GM18519 (cell line): ENCODE results near the gene KNCN.

Experiments
- ATAC-seq: cut with Tn5 transposase; IDR thresholded peaks from one replicate; pipeline ENCODE4 v1.9.1; 2021; ENCODE audit warnings: mild to moderate bottlenecking, moderate library complexity; ENCODE audit not compliant: unreplicated experiment, low FRiP score

The KNCN gene

GRCh38 chr1:46551597-46552095, at the start of gene KNCN:
Gene KNCN (minus strand): TSS chr1:46551647. CDS start chr1:46551215, 432 bp downstream.
- no peak for ATAC-seq

- no peak for ATAC-seq
Observed at GRCh38 chr1:46599059-46599970, 47.9 kb upstream of the KNCN start.

- ATAC-seq, result no peak
Observed at GRCh38 chr1:46596846-46597245, 45.4 kb upstream of the KNCN start.

- no peak for ATAC-seq
Observed at GRCh38 chr1:46596036-46596435, 44.6 kb upstream of the KNCN start.

DNA sequence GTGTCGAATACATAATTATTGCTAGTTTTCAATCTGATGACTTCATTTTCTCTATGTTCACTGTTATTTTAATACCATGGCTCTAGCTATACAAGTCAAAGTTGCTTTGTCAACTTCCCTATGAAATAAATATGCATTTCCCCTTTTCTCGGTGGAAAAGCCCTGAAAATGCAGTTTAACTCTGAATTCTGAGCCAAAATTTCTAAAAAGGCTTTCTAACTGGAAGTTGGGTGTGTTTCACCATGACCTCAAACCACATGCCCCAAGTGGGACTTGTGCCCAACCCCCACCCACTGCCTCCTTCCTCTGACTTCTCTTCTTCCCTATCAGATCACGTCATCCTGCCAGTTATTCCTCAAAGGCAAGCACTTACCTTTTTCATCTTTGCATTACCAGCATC, 43.7 kb upstream of the KNCN start:
- no peak for ATAC-seq

DNA sequence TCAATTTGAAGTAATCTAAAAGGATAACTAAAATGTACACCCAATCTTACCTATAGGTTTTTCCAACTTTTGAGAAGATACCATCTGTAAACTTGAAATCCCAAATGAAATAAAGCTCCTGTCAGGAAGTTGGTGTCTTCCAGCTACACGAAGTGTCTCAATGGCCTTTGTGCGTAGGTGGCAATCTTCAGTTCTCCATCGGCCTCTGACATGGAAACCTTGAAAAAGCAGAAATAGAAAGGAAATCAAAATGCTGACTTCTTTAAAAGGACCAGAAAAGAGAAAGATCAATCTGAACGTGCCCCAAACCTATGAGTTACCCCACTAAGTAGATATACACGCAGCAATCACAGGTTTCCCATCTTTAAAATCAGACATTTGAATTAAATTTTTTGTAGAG, 42.6 kb upstream of the KNCN start:
- ATAC-seq, result no peak

DNA sequence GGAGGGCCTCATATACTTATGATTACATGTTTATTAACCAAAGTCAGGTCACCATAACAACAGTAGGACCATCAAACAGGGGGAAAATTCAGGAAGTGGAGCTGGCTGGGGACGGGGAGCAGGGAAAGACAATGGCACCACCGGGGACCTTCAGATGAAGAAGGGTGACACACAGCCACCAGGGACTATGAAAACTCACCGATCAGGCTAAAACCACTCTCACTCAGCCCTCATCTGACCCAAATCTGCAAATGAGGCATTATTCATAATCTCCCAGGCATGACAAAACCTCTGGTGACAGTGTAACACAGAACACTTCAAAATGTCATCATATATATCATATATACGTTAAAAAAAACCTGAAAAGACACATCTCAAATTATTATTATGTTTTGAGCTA, 41.4 kb upstream of the KNCN start:
- ATAC-seq, result no peak

- ATAC-seq, result no peak
Observed at GRCh38 chr1:46589529-46589928, 38.1 kb upstream of the KNCN start.

DNA sequence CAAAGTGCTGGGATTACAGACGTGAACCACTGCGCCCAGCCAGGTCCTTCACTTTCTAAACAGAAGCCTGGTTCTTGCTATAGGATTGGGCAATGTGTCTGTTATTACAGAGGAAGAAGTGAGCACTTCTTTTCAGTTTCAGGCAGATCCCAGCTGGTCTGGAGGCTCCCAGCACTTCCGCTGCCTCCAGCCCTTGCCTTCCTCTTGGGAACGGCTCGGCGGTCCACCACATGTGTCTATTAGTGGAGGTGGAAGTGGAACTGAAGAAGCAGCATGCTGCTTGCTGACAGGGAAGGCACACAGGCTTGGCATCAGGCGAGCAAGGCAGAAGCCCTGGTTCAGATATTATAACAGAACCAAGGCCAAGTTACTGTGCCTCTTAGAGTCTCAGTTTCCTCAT, 35.6 kb upstream of the KNCN start:
- ATAC-seq, result no peak

- ATAC-seq, result no peak
Observed at GRCh38 chr1:46585312-46585938, 34.0 kb upstream of the KNCN start.

GRCh38 chr1:46583494-46583893, 32.0 kb upstream of the KNCN start:
- ATAC-seq, result no peak

- ATAC-seq, result no peak
Observed at GRCh38 chr1:46582972-46583371, 31.5 kb upstream of the KNCN start.

DNA sequence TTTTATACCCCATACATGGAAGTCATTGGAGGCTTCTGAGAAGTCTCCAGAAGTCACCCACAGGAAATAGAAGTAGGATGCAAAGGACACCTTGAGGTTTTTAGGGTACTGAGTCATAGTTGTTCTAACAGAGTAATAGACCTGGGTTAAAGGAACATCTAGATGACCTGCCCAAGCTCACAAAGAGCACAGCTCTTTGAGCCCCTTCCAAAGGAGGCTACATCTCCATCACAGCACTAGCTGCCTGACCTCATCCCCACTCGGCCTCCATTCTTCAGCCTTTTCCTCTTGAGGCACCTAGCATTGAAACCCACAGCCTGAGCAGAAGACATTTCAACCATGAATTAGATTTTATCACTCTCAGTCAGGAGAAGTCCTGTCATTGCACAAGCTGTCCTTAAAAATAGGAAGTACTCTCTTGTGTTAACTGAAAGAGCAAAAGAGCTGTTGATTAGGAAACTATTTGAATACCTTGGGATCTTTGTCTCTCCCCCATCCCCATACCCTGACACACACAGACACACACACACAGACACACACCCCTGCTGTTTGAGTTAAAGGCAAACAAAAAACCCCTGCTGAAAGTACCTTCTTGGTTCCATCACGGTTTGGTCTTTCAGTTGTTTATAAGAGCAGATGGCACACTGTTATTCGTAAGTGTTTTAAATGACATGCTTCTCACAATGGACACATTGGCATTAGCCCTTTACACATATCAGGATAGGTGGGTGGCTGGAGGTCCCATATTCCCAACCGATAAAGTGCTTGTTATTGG, 30.4 kb upstream of the KNCN start:
- ATAC-seq, result no peak

- ATAC-seq, result no peak
Observed at GRCh38 chr1:46580140-46580903, 28.9 kb upstream of the KNCN start.

DNA sequence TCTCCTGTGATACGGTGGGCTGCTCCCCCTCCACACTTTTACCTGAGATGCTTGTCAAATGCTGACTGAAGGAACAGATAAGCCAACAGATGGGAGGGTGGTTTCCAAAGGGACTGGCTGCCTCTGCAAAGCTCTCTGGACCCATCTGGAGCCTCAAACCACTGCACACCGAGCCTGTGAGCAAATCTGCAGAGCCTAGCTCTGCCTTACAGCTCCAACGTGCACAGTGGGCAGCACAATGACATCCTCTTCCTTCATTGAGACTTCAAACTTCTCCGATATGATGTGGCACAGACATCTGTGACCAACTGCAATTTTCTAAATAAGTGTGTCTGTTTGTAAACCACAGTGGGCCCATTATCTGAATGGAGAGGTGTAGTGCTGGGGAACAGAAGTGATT, 26.2 kb upstream of the KNCN start:
- no peak for ATAC-seq

DNA sequence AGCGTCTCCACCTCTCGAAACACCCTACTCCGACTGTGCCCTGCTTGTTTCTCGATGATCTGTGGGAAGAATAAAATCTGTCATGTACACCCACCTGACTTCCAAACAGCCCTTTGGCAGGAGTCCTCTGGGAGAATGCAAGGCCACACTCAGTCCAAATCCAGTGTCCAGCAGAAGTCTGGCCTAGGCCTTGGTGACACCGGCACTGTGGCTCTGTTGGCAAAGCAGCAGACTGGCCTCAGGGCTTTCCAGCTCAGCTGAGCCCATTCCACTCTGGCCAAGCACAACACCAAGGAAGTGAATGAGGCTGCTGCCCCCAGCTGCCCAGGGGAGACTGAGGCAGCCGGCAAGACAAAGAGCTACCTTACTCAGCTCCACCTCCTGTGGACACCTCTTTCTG, 25.1 kb upstream of the KNCN start:
- no peak for ATAC-seq

GRCh38 chr1:46575778-46576177, 24.3 kb upstream of the KNCN start:
- ATAC-seq, result no peak

- ATAC-seq, result no peak
Observed at GRCh38 chr1:46575300-46575699, 23.9 kb upstream of the KNCN start.

DNA sequence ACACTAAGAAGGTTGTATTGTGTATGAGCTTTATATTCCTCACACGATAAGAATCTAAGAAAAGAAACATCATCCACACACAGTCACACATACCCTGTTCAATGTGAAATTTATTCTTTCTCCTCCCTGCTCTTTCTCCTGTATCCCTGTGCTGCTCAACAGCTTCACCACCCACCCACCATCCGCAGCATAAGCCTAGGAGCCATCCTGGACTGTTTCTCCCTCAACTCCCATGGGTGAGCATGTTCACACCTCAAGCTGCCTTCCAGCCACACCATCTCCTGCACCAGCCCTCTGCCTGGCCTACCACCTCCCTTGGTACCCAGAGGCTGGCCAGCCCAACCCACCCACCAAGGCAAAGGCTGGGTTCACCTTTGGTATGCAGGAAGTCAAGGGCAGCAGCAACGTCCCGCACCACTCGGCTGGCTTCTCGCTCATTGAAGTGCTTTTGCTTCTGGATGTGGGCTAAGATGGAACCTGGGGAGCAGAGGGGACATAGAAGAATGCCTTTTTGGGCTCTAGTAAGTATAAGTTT, 20.3 kb upstream of the KNCN start:
- no peak for ATAC-seq
